ENCODE data around the gene ZFP69. TPM values are rescaled to one million over a fixed set of nuclear protein-coding genes. Genes with fewer than 3 reads are reported as not detected.

The ZFP69 gene
- total and polyA plus RNA-seq, 2 donors (not counting 1 experiment from before 2014, with no cell fraction given): 2.6 to 4.3 TPM

- Histone ChIP-seq H3K79me2 (ENCODE audit: control insufficient read depth, insufficient read depth, low read length) (no peaks in the 10 kb centered on the region), H3K27me3 (ENCODE audit: control insufficient read depth, insufficient read depth, low read length) (no peaks in the 10 kb centered on the region), H3K4me2 (ENCODE audit: extremely low read depth, insufficient read depth, low read length) (no peak overlapping the region), H3K9ac (ENCODE audit: insufficient read depth, low read length) (no peak overlapping the region), H3K4me1 (ENCODE audit: control insufficient read depth, extremely low read depth, insufficient read depth, low read length) (no peaks in the 10 kb centered on the region), H3K36me3 (ENCODE audit: control insufficient read depth, insufficient read depth, low read length) (no peaks in the 10 kb centered on the region), H3K4me3 (replicated peaks in 1 of 4; ENCODE audit: control extremely low read depth in 1 of 4, insufficient read depth in 1 of 4, low read depth in 3 of 4, low read length in 4 of 4) (no peak overlapping the region), H3K9me3 (ENCODE audit: control insufficient read depth, insufficient read depth, low read depth, low read length) (no peaks in the 10 kb centered on the region), H4K20me1 (ENCODE audit: control insufficient read depth, extremely low read depth, insufficient read depth, low read length) (no peaks in the 10 kb centered on the region), H2AFZ (ENCODE audit: low read length) (no peak overlapping the region), H3K27ac (ENCODE audit: insufficient read depth, low read length) (no peak overlapping the region)
- TF ChIP-seq EZH2 (IDR thresholded peaks at IDR 0.05; ENCODE audit: low read length, missing control alignments): no peak
- TF ChIP-seq, protein P1, sequence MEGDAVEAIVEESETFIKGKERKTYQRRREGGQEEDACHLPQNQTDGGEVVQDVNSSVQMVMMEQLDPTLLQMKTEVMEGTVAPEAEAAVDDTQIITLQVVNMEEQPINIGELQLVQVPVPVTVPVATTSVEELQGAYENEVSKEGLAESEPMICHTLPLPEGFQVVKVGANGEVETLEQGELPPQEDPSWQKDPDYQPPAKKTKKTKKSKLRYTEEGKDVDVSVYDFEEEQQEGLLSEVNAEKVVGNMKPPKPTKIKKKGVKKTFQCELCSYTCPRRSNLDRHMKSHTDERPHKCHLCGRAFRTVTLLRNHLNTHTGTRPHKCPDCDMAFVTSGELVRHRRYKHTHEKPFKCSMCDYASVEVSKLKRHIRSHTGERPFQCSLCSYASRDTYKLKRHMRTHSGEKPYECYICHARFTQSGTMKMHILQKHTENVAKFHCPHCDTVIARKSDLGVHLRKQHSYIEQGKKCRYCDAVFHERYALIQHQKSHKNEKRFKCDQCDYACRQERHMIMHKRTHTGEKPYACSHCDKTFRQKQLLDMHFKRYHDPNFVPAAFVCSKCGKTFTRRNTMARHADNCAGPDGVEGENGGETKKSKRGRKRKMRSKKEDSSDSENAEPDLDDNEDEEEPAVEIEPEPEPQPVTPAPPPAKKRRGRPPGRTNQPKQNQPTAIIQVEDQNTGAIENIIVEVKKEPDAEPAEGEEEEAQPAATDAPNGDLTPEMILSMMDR (conservative IDR thresholded peaks at IDR 0.05 in 1 of 2, IDR thresholded peaks at IDR 0.05 in 1 of 2; ENCODE audit: low read depth in 1 of 2, low read length in 2 of 2): no peak
- DNase-seq (ENCODE audit: low read depth in 2 of 2): no peak
Measured at GRCh38 chr1:40539338-40539737, 62.2 kb downstream of the ZFP69 start.

Other genes starting within 250 kb of the ZFP69 start
- not detected in 2 replicates for gene TMCO2, start 229.4 kb upstream of the ZFP69 start, total RNA-seq
- not detected in 2 replicates for gene TMCO2, start 229.4 kb upstream of the ZFP69 start, polyA plus RNA-seq
- gene ZMPSTE24, start 219.1 kb upstream of the ZFP69 start, total RNA-seq: 60.9 and 68.8 TPM in 2 replicates
- gene ZMPSTE24, start 219.1 kb upstream of the ZFP69 start, polyA plus RNA-seq: 67.6 and 70.5 TPM in 2 replicates
- 2.1 and 2.8 TPM in 2 replicates for gene COL9A2, start 160.0 kb upstream of the ZFP69 start, total RNA-seq
- 0.40 and 1.3 TPM in 2 replicates for gene COL9A2, start 160.0 kb upstream of the ZFP69 start, polyA plus RNA-seq
- 7.7 and 16.7 TPM in 2 replicates for gene SMAP2, start 103.6 kb upstream of the ZFP69 start, total RNA-seq
- gene SMAP2, start 103.6 kb upstream of the ZFP69 start, polyA plus RNA-seq: 28.7 and 35.0 TPM in 2 replicates
- gene ZFP69B, start 26.8 kb upstream of the ZFP69 start, total RNA-seq: 1.3 and 2.5 TPM in 2 replicates
- gene ZFP69B, start 26.8 kb upstream of the ZFP69 start, polyA plus RNA-seq: 2.7 and 3.5 TPM in 2 replicates
- 7.7 and 11.1 TPM in 2 replicates for gene EXO5, start 31.5 kb downstream of the ZFP69 start, total RNA-seq
- 9.0 and 13.4 TPM in 2 replicates for gene EXO5, start 31.5 kb downstream of the ZFP69 start, polyA plus RNA-seq
- gene ZNF684, start 54.3 kb downstream of the ZFP69 start, total RNA-seq: 4.1 and 4.4 TPM in 2 replicates
- 3.3 and 4.0 TPM in 2 replicates for gene ZNF684, start 54.3 kb downstream of the ZFP69 start, polyA plus RNA-seq
- 0.33 and 0.51 TPM in 2 replicates for gene RIMS3, start 188.4 kb downstream of the ZFP69 start, total RNA-seq
- gene RIMS3, start 188.4 kb downstream of the ZFP69 start, polyA plus RNA-seq: 0.11 and 0.12 TPM in 2 replicates
- gene NFYC, start 214.4 kb downstream of the ZFP69 start, total RNA-seq: 17.5 and 23.8 TPM in 2 replicates
- 31.0 and 48.2 TPM in 2 replicates for gene NFYC, start 214.4 kb downstream of the ZFP69 start, polyA plus RNA-seq

Data from fibroblast of lung (primary cell).